ENCODE data around the gene OR13C3.
"Not testable (repeated sequence)": the region's sequence is repeated elsewhere in the genome, so short reads cannot be mapped to it uniquely, and the experiment has no call there.

The OR13C3 gene

GRCh38 chr9:104555521-104555920, 18.9 kb upstream of the OR13C3 start:
- TF ChIP-seq EZH2phosphoT487 (IDR thresholded peaks at IDR 0.05; ENCODE audit: low read depth), result no peak

GRCh38 chr9:104553261-104553660, 16.6 kb upstream of the OR13C3 start:
- H2AFZ ChIP-seq (ENCODE audit: low read depth, low read length), result no peak overlapping the region
- H3K27me3 ChIP-seq (ENCODE audit: low read depth, low read length), result no peaks in the 10 kb centered on the region
- TF ChIP-seq EZH2phosphoT487 (IDR thresholded peaks at IDR 0.05; ENCODE audit: low read depth) (no peak), CTCF (IDR thresholded peaks at IDR 0.05; ENCODE audit: low read depth, low read length) (no peak)
- no peaks in the 10 kb centered on the region for H3K9me3 ChIP-seq (ENCODE audit: insufficient read depth, low read length)
- H4K20me1 ChIP-seq (ENCODE audit: insufficient read depth, low read length), result no peaks in the 10 kb centered on the region
- no peak overlapping the region for H3K9ac ChIP-seq (ENCODE audit: low read length)
- no peak overlapping the region for H3K4me3 ChIP-seq (ENCODE audit: low read length)
- no peaks in the 10 kb centered on the region for H3K36me3 ChIP-seq (replicated peaks; ENCODE audit: low read depth, low read length)
- H3K27ac ChIP-seq (ENCODE audit: low read length), result no peak overlapping the region
- no peaks in the 10 kb centered on the region for H3K4me1 ChIP-seq (ENCODE audit: low read length)
- no peaks in the 10 kb centered on the region for H3K79me2 ChIP-seq (ENCODE audit: low read length)
- H3K4me2 ChIP-seq (ENCODE audit: low read length), result no peak overlapping the region

More at GRCh38 chr9:104555521-104555920, 18.9 kb upstream of the OR13C3 start:
- no peaks in the 10 kb centered on the region for H3K27me3 ChIP-seq (ENCODE audit: low read depth, low read length)
- no peak overlapping the region for H3K27ac ChIP-seq (ENCODE audit: low read length)
- H3K9ac ChIP-seq (ENCODE audit: low read length), result no peak overlapping the region
- H4K20me1 ChIP-seq (ENCODE audit: insufficient read depth, low read length), result no peaks in the 10 kb centered on the region
- no peaks in the 10 kb centered on the region for H3K4me1 ChIP-seq (ENCODE audit: low read length)
- no peaks in the 10 kb centered on the region for H3K79me2 ChIP-seq (ENCODE audit: low read length)
- no peak overlapping the region for H3K4me3 ChIP-seq (ENCODE audit: low read length)
- no peaks in the 10 kb centered on the region for H3K9me3 ChIP-seq (ENCODE audit: insufficient read depth, low read length)
- H3K4me2 ChIP-seq (ENCODE audit: low read length), result no peak overlapping the region
- H2AFZ ChIP-seq (ENCODE audit: low read depth, low read length), result no peak overlapping the region
- no peaks in the 10 kb centered on the region for H3K36me3 ChIP-seq (replicated peaks; ENCODE audit: low read depth, low read length)

GRCh38 chr9:104544644-104545043, 8.0 kb upstream of the OR13C3 start:
- no peak overlapping the region for H3K9ac ChIP-seq (ENCODE audit: low read length)
- H3K4me3 ChIP-seq (ENCODE audit: low read length), result no peak overlapping the region
- H3K27ac ChIP-seq (ENCODE audit: low read length), result no peak overlapping the region
- no peak overlapping the region for H2AFZ ChIP-seq (ENCODE audit: low read depth, low read length)
- H3K4me1 ChIP-seq (ENCODE audit: low read length), result no peaks in the 10 kb centered on the region
- H3K4me2 ChIP-seq (ENCODE audit: low read length), result no peak overlapping the region
- no peaks in the 10 kb centered on the region for H3K79me2 ChIP-seq (ENCODE audit: low read length)
- H3K9me3 ChIP-seq (ENCODE audit: insufficient read depth, low read length), result no peaks in the 10 kb centered on the region
- TF ChIP-seq EZH2phosphoT487 (IDR thresholded peaks at IDR 0.05; ENCODE audit: low read depth), result no peak
- no peaks in the 10 kb centered on the region for H3K27me3 ChIP-seq (ENCODE audit: low read depth, low read length)
- no peaks in the 10 kb centered on the region for H3K36me3 ChIP-seq (replicated peaks; ENCODE audit: low read depth, low read length)
- no peaks in the 10 kb centered on the region for H4K20me1 ChIP-seq (ENCODE audit: insufficient read depth, low read length)

GRCh38 chr9:104539275-104539674, 2.6 kb upstream of the OR13C3 start:
- Histone ChIP-seq H2AFZ (ENCODE audit: low read depth, low read length) (no peak overlapping the region), H3K4me1 (ENCODE audit: low read length) (no peaks in the 10 kb centered on the region), H3K9ac (ENCODE audit: low read length) (no peak overlapping the region), H3K27me3 (ENCODE audit: low read depth, low read length) (no peaks in the 10 kb centered on the region), H3K79me2 (ENCODE audit: low read length) (no peaks in the 10 kb centered on the region), H4K20me1 (ENCODE audit: insufficient read depth, low read length) (no peaks in the 10 kb centered on the region), H3K4me2 (ENCODE audit: low read length) (no peak overlapping the region), H3K36me3 (replicated peaks; ENCODE audit: low read depth, low read length) (no peaks in the 10 kb centered on the region), H3K9me3 (ENCODE audit: insufficient read depth, low read length) (no peaks in the 10 kb centered on the region), H3K27ac (ENCODE audit: low read length) (no peak overlapping the region), H3K4me3 (ENCODE audit: low read length) (no peak overlapping the region)
- TF ChIP-seq EZH2phosphoT487 (IDR thresholded peaks at IDR 0.05; ENCODE audit: low read depth) (no peak), CTCF (IDR thresholded peaks at IDR 0.05; ENCODE audit: low read depth, low read length) (no peak)

GRCh38 chr9:104527109-104527508, 9.5 kb downstream of the OR13C3 start, which contains the start of gene OR13C4:
TSS of gene OR13C4 (minus strand) at chr9:104527209. CDS start at chr9:104527209, 0 bp downstream.
- Histone ChIP-seq H3K9me3 (ENCODE audit: insufficient read depth, low read length) (no peaks in the 10 kb centered on the region), H3K4me3 (ENCODE audit: low read length) (no peak within 1 kb of the TSS), H2AFZ (ENCODE audit: low read depth, low read length) (no peak within 1 kb of the TSS), H3K79me2 (ENCODE audit: low read length) (no peaks in the 10 kb centered on the region), H3K4me2 (ENCODE audit: low read length) (no peak within 1 kb of the TSS), H3K4me1 (ENCODE audit: low read length) (no peaks in the 10 kb centered on the region), H3K36me3 (replicated peaks; ENCODE audit: low read depth, low read length) (no peaks in the 10 kb centered on the region), H4K20me1 (ENCODE audit: insufficient read depth, low read length) (no peaks in the 10 kb centered on the region), H3K27ac (ENCODE audit: low read length) (no peak within 1 kb of the TSS), H3K27me3 (ENCODE audit: low read depth, low read length) (no peaks in the 10 kb centered on the region), H3K9ac (ENCODE audit: low read length) (no peak within 1 kb of the TSS)
- no peak for TF ChIP-seq EZH2phosphoT487 (IDR thresholded peaks at IDR 0.05; ENCODE audit: low read depth)
- no peak for TF ChIP-seq CTCF (IDR thresholded peaks at IDR 0.05; ENCODE audit: low read depth, low read length)

GRCh38 chr9:104520241-104520640, 16.4 kb downstream of the OR13C3 start:
- not testable (repeated sequence) for H3K79me2 ChIP-seq (ENCODE audit: low read length); H3K9me3 ChIP-seq (ENCODE audit: insufficient read depth, low read length); H2AFZ ChIP-seq (ENCODE audit: low read depth, low read length); H3K4me3 ChIP-seq (ENCODE audit: low read length); H4K20me1 ChIP-seq (ENCODE audit: insufficient read depth, low read length); H3K27me3 ChIP-seq (ENCODE audit: low read depth, low read length); H3K4me2 ChIP-seq (ENCODE audit: low read length); H3K36me3 ChIP-seq (replicated peaks; ENCODE audit: low read depth, low read length); H3K4me1 ChIP-seq (ENCODE audit: low read length); H3K9ac ChIP-seq (ENCODE audit: low read length); H3K27ac ChIP-seq (ENCODE audit: low read length)

All from OCI-LY3 (cell line).